SK-N-SH treated with all-trans-retinoic acid at 6 μM for 48 hours (cell line): ENCODE results near the gene CRNN.

ENCODE experiments used
- ATAC-seq: fragments of 200-7000 bp; cut with Tn5 transposase; 3 replicates; pipeline ENCODE4 v1.9.1; 2020; ENCODE audit warnings: mild to moderate bottlenecking, moderate library complexity
- ARNTL ChIP-seq: fragments of 450-650 bp; formaldehyde crosslinking; IDR thresholded peaks from 2 replicates; pipeline ENCODE4 v1.5.0; 2020; ENCODE audit warnings: low read depth, mild to moderate bottlenecking, moderate library complexity, borderline replicate concordance
- BACH2 ChIP-seq: fragments of 250-450 bp; sonication (Bioruptor Pico); IDR thresholded peaks from 2 replicates; pipeline ENCODE4 v1.9.0; 2021; ENCODE audit warnings: mild to moderate bottlenecking, borderline replicate concordance
- CSDC2 ChIP-seq: fragments of 250-450 bp; sonication (Bioruptor Pico); IDR thresholded peaks from 2 replicates; pipeline ENCODE4 v1.5.0; 2020; ENCODE audit warnings: mild to moderate bottlenecking, moderate library complexity
- ESRRG ChIP-seq: fragments of 250-450 bp; sonication (Bioruptor Pico); IDR thresholded peaks from 2 replicates; pipeline ENCODE4 v1.6.1; 2021; ENCODE audit warnings: mild to moderate bottlenecking
- GLIS3 ChIP-seq: fragments of 250-450 bp; sonication (Bioruptor Pico); IDR thresholded peaks from 2 replicates; pipeline ENCODE4 v1.5.0; 2020; ENCODE audit warnings: mild to moderate bottlenecking, moderate library complexity
- ISL1 ChIP-seq: fragments of 250-450 bp; sonication (Bioruptor Pico); IDR thresholded peaks from 2 replicates; pipeline ENCODE4 v2.1.2; 2022; ENCODE audit warnings: mild to moderate bottlenecking, moderate library complexity
- OSR1 ChIP-seq: fragments of 250-450 bp; sonication (Bioruptor Pico); IDR thresholded peaks from 2 replicates; pipeline ENCODE4 v1.8.0; 2022; ENCODE audit warnings: moderate library complexity, mild to moderate bottlenecking, inconsistent platforms
- POU6F1 ChIP-seq: fragments of 250-450 bp; sonication (Bioruptor Pico); IDR thresholded peaks from 2 replicates; pipeline ENCODE4 v1.8.0; 2021; ENCODE audit warnings: low read depth, mild to moderate bottlenecking, moderate library complexity, borderline replicate concordance
- RARB ChIP-seq: fragments of 250-450 bp; sonication (Bioruptor Pico); IDR thresholded peaks from 2 replicates; pipeline ENCODE4 v1.8.0; 2021; ENCODE audit warnings: mild to moderate bottlenecking, moderate library complexity
- SNAI2 ChIP-seq: fragments of 250-450 bp; sonication (Bioruptor Pico); IDR thresholded peaks from 2 replicates; pipeline ENCODE4 v1.5.0; 2020; ENCODE audit warnings: mild to moderate bottlenecking, moderate library complexity
- TCF4 ChIP-seq: fragments of 250-450 bp; sonication (Bioruptor Pico); IDR thresholded peaks from 2 replicates; pipeline ENCODE4 v1.8.0; 2021; ENCODE audit warnings: mild to moderate bottlenecking, moderate library complexity, borderline replicate concordance
- TOX ChIP-seq: fragments of 250-450 bp; sonication (Bioruptor Pico); IDR thresholded peaks from 2 replicates; pipeline ENCODE4 v1.8.0; 2021; ENCODE audit warnings: mild to moderate bottlenecking, moderate library complexity, borderline replicate concordance
- TSHZ2 ChIP-seq: fragments of 250-450 bp; sonication (Bioruptor Pico); IDR thresholded peaks from 2 replicates; pipeline ENCODE4 v1.5.0; 2020; ENCODE audit warnings: mild to moderate bottlenecking, moderate library complexity
- ZC3H10 ChIP-seq: fragments of 250-450 bp; sonication (Bioruptor Pico); IDR thresholded peaks from 2 replicates; pipeline ENCODE4 v1.5.1; 2021; ENCODE audit warnings: mild to moderate bottlenecking, moderate library complexity
- ZFP3 ChIP-seq: fragments of 250-450 bp; sonication (Bioruptor Pico); IDR thresholded peaks from 2 replicates; pipeline ENCODE4 v1.5.0; 2020; ENCODE audit warnings: mild to moderate bottlenecking, moderate library complexity
- ZFP30 ChIP-seq: fragments of 450-650 bp; formaldehyde crosslinking; IDR thresholded peaks from 2 replicates; pipeline ENCODE4 v1.5.0; 2022; ENCODE audit warnings: mild to moderate bottlenecking, moderate library complexity
- ZNF565 ChIP-seq: fragments of 450-650 bp; formaldehyde crosslinking; conservative IDR thresholded peaks from 2 replicates; pipeline ENCODE4 v1.5.0; 2020; ENCODE audit warnings: low read depth, mild to moderate bottlenecking, moderate library complexity
- ZNF70 ChIP-seq: fragments of 450-650 bp; formaldehyde crosslinking; IDR thresholded peaks from 2 replicates; pipeline ENCODE4 v1.5.0; 2020; ENCODE audit warnings: mild to moderate bottlenecking, moderate library complexity
- ZNF8 ChIP-seq: fragments of 450-650 bp; formaldehyde crosslinking; IDR thresholded peaks from 2 replicates; pipeline ENCODE4 v1.5.0; 2020; ENCODE audit warnings: mild to moderate bottlenecking, moderate library complexity
- TF ChIP-seq, protein P1 (sequence below): fragments of 250-450 bp; sonication (Bioruptor Pico); IDR thresholded peaks from 2 replicates; pipeline ENCODE4 v1.8.0; 2020; ENCODE audit warnings: mild to moderate bottlenecking, moderate library complexity, borderline replicate concordance
- TF ChIP-seq, protein P2 (sequence below): fragments of 250-450 bp; sonication (Bioruptor Pico); IDR thresholded peaks from 2 replicates; pipeline ENCODE4 v1.5.1; 2020; ENCODE audit warnings: low read depth, mild to moderate bottlenecking, moderate library complexity

CRNN gene

GRCh38 chr1:152457561-152457960 is 43.5 kb upstream of the CRNN start:
- no peak for TF ChIP-seq TSHZ2
- no peak for TF ChIP-seq BACH2 (CRISPR knock-in tag)
- no peak for TF ChIP-seq ZNF70 (CRISPR knock-in tag)
- no peak for TF ChIP-seq CSDC2 (CRISPR knock-in tag)
- no peak for TF ChIP-seq RARB
- TF ChIP-seq, protein P1, sequence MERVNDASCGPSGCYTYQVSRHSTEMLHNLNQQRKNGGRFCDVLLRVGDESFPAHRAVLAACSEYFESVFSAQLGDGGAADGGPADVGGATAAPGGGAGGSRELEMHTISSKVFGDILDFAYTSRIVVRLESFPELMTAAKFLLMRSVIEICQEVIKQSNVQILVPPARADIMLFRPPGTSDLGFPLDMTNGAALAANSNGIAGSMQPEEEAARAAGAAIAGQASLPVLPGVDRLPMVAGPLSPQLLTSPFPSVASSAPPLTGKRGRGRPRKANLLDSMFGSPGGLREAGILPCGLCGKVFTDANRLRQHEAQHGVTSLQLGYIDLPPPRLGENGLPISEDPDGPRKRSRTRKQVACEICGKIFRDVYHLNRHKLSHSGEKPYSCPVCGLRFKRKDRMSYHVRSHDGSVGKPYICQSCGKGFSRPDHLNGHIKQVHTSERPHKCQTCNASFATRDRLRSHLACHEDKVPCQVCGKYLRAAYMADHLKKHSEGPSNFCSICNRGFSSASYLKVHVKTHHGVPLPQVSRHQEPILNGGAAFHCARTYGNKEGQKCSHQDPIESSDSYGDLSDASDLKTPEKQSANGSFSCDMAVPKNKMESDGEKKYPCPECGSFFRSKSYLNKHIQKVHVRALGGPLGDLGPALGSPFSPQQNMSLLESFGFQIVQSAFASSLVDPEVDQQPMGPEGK (CRISPR knock-in tag) = no peak
- no peak for TF ChIP-seq ZC3H10 (CRISPR knock-in tag)
- no peak for TF ChIP-seq ZFP3 (CRISPR knock-in tag)
- no peak for TF ChIP-seq ESRRG (CRISPR knock-in tag)
- no peak for TF ChIP-seq ARNTL (CRISPR knock-in tag)
- no peak for TF ChIP-seq ZFP30 (CRISPR knock-in tag)
- no peak for TF ChIP-seq OSR1 (CRISPR knock-in tag)
- ATAC-seq = no peak

GRCh38 chr1:152457071-152457470 is 43.0 kb upstream of the CRNN start:
- TF ChIP-seq ZFP30 (CRISPR knock-in tag) = no peak
- TF ChIP-seq BACH2 (CRISPR knock-in tag) = no peak
- TF ChIP-seq, protein P2, sequence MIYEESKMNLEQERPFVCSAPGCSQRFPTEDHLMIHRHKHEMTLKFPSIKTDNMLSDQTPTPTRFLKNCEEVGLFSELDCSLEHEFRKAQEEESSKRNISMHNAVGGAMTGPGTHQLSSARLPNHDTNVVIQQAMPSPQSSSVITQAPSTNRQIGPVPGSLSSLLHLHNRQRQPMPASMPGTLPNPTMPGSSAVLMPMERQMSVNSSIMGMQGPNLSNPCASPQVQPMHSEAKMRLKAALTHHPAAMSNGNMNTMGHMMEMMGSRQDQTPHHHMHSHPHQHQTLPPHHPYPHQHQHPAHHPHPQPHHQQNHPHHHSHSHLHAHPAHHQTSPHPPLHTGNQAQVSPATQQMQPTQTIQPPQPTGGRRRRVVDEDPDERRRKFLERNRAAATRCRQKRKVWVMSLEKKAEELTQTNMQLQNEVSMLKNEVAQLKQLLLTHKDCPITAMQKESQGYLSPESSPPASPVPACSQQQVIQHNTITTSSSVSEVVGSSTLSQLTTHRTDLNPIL = no peak
- TF ChIP-seq TOX (CRISPR knock-in tag) = no peak
- TF ChIP-seq POU6F1 (CRISPR knock-in tag) = no peak
- TF ChIP-seq RARB = no peak
- no peak for TF ChIP-seq TSHZ2
- TF ChIP-seq GLIS3 (CRISPR knock-in tag) = no peak
- ATAC-seq = no peak

DNA sequence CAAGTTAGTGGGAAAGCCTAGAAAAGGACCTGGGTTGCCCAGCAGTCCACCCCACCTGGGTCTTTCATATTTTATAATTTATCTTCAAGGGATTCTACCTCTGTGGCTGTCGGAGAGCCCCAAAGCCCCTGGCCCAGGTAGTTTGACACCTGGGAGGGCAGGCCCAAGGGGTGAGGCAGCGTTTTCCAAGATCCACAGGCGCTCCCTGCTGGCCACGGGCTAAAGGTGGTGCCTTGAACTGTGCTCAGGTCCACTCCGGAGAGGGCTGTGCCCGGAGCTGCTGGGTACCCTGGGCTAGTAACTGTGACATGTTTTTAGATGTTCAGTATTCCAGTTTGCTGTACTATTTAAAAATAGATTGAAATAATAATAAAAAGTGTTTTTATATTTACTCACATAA is 37.2 kb upstream of the CRNN start:
- ATAC-seq = peak; percentile 44; the same call in 1 of the 3 replicates
- TF ChIP-seq TCF4 (CRISPR knock-in tag) (no peak), ZNF565 (CRISPR knock-in tag) (no peak), ZFP30 (CRISPR knock-in tag) (no peak), BACH2 (CRISPR knock-in tag) (no peak), ZC3H10 (CRISPR knock-in tag) (no peak), SNAI2 (no peak), ISL1 (CRISPR knock-in tag) (no peak), OSR1 (CRISPR knock-in tag) (no peak), ZNF8 (no peak), ARNTL (CRISPR knock-in tag) (no peak)
